Glutamatergic neuron (in vitro differentiated cells): ENCODE data around the gene PPM1E. TPM values are rescaled to one million over a fixed set of nuclear protein-coding genes. Genes with fewer than 3 reads are reported as not detected.

Experiments used
- DNase-seq: peaks from one replicate; pipeline ENCODE4 v3.0.0; 2022
- H3K27ac Mint-ChIP-seq: one replicate; pipeline ENCODE4 v1.8.0; 2020; ENCODE audit warnings: mild to moderate bottlenecking, mixed read lengths, inconsistent platforms; ENCODE audit not compliant: unreplicated experiment
- H3K27me3 Mint-ChIP-seq: one replicate; pipeline ENCODE4 v1.8.0; 2020; ENCODE audit warnings: mild to moderate bottlenecking, moderate library complexity, mixed read lengths, inconsistent platforms; ENCODE audit not compliant: unreplicated experiment
- H3K36me3 Mint-ChIP-seq: one replicate; pipeline ENCODE4 v1.8.0; 2020; ENCODE audit warnings: mild to moderate bottlenecking, mixed read lengths, inconsistent platforms; ENCODE audit not compliant: unreplicated experiment
- H3K4me1 Mint-ChIP-seq: one replicate; pipeline ENCODE4 v1.8.0; 2020; ENCODE audit warnings: mild to moderate bottlenecking, low read depth, mixed read lengths, inconsistent platforms; ENCODE audit not compliant: unreplicated experiment
- H3K4me3 Mint-ChIP-seq: one replicate; pipeline ENCODE4 v1.8.0; 2020; ENCODE audit warnings: mild to moderate bottlenecking, mixed read lengths, inconsistent platforms; ENCODE audit not compliant: unreplicated experiment
- H3K9me3 Mint-ChIP-seq: one replicate; pipeline ENCODE4 v1.8.0; 2020; ENCODE audit warnings: mild to moderate bottlenecking, moderate library complexity, mixed read lengths, inconsistent platforms; ENCODE audit not compliant: unreplicated experiment
- total RNA-seq: library from RNA; stranded (reverse); fragmentation: NEBNext Ultra II Directional; extraction: Animal tissue kit (Norgen Biotek cat#: 25700); gene quantifications from one replicate; pipeline ENCODE4 v1.2.1, GENCODE V29; 2021; ENCODE audit not compliant: unreplicated experiment
- TF ChIP-seq, protein P1 (sequence below): fragments of 200-600 bp; sonication (generic); IDR thresholded peaks from one replicate; pipeline ENCODE4 v1.5.0; 2021; ENCODE audit not compliant: partially characterized antibody, unreplicated experiment

The PPM1E gene
- total RNA-seq, 1 donor from 2014 or later = 52.5 TPM

DNA sequence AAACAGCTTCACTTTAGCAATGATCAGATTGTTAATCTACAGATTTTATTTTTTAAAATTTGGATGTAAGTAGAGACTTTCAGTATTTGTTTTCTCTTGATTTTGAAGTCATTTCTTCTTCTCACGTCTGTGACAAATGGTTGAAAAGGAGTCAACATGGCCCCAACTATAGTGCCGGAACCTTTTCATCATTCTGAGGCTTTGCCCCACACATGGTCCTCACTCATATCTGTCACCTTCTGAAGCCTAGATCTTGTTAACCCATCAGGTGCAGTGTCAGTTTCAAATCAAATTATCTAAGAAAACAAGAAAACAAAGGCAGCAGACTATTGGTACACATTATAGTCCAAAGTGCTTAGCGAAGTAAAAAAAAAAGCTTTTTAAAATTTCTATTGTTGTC is 227.0 kb downstream of the PPM1E start:
- Mint-ChIP-seq H3K27ac (no peak overlapping the region), H3K4me1 (peaks cover under 1% of the 10 kb centered on the region), H3K4me3 (no peak overlapping the region), H3K27me3 (peaks cover 3% of the 10 kb centered on the region), H3K9me3 (peaks cover 1% of the 10 kb centered on the region), H3K36me3 (no peaks in the 10 kb centered on the region)
- DNase-seq = no peak
- TF ChIP-seq, protein P1, sequence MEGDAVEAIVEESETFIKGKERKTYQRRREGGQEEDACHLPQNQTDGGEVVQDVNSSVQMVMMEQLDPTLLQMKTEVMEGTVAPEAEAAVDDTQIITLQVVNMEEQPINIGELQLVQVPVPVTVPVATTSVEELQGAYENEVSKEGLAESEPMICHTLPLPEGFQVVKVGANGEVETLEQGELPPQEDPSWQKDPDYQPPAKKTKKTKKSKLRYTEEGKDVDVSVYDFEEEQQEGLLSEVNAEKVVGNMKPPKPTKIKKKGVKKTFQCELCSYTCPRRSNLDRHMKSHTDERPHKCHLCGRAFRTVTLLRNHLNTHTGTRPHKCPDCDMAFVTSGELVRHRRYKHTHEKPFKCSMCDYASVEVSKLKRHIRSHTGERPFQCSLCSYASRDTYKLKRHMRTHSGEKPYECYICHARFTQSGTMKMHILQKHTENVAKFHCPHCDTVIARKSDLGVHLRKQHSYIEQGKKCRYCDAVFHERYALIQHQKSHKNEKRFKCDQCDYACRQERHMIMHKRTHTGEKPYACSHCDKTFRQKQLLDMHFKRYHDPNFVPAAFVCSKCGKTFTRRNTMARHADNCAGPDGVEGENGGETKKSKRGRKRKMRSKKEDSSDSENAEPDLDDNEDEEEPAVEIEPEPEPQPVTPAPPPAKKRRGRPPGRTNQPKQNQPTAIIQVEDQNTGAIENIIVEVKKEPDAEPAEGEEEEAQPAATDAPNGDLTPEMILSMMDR = no peak

DNA sequence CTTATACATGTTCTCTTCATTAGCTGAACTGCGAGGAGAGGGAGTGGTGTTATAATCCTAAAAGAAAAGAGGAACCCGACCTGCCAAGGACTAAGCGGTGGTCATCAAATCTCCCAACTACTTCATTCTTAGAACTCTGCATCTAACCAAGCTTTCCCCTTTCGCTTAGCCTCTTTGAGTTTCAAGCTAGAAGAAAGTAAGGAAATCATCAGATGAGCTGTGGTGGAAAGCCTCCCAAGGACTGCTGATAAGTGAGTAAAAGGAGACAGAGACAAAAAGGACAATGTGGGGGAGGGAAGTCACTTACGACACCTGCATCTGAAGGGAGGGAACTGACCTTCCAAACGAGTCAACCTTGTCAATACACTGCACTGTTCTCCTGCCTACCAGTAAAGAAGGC is 229.7 kb downstream of the PPM1E start:
- Mint-ChIP-seq H3K36me3 (no peaks in the 10 kb centered on the region), H3K4me3 (no peak overlapping the region), H3K27me3 (peaks cover 1% of the 10 kb centered on the region), H3K27ac (no peak overlapping the region), H3K9me3 (peaks cover 5% of the 10 kb centered on the region), H3K4me1 (peaks cover 9% of the 10 kb centered on the region)
- TF ChIP-seq, protein P1 = no peak
- DNase-seq = no peak

DNA sequence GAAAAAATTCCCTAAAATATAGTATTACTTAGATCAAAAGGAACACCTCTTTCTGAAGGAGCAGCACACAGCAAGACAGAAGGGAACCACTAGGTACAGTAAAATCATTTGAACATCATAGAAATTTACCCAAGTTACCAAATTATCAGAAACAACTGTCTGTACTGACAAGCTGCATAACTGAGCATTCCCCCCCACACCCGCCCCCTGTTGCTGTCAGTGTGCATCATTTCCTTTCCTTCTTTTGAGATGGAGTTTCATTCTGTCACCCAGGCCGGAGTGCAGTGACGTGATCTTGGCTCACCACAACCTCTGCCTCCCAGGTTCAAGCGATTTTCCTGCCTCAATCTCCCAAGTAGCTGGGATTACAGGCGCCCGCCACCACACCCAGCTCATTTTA is 230.3 kb downstream of the PPM1E start:
- no peak overlapping the region for H3K4me3 Mint-ChIP-seq
- no peaks in the 10 kb centered on the region for H3K36me3 Mint-ChIP-seq
- no peak for DNase-seq
- H3K27me3 Mint-ChIP-seq = peaks cover 1% of the 10 kb centered on the region
- TF ChIP-seq, protein P1 = no peak
- peaks cover 5% of the 10 kb centered on the region for H3K9me3 Mint-ChIP-seq
- peaks cover 9% of the 10 kb centered on the region for H3K4me1 Mint-ChIP-seq
- H3K27ac Mint-ChIP-seq = no peak overlapping the region

DNA sequence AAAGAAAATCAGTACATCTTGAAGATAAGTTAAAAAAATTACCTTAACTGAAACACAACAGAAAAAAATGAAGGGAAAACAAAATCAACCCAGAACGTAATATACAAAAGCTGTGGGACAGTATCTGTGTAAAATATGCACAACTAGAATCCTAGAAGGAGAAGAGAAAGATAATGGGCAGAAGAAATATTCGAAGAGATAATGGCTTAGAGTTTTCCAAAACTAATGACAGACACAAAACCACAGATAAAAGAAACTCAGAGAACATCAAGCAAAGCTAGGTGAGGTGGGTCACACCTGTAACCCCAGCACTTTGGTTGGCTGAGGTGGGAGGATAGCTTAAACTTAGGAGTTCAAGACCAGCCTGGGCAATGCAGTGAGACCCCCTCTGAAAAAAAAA is 234.0 kb downstream of the PPM1E start:
- H3K4me3 Mint-ChIP-seq = no peak overlapping the region
- H3K36me3 Mint-ChIP-seq = no peaks in the 10 kb centered on the region
- H3K4me1 Mint-ChIP-seq = peaks cover 9% of the 10 kb centered on the region
- peaks cover 5% of the 10 kb centered on the region for H3K9me3 Mint-ChIP-seq
- TF ChIP-seq, protein P1 = no peak
- peaks cover 1% of the 10 kb centered on the region for H3K27me3 Mint-ChIP-seq
- H3K27ac Mint-ChIP-seq = no peak overlapping the region
- DNase-seq = no peak

DNA sequence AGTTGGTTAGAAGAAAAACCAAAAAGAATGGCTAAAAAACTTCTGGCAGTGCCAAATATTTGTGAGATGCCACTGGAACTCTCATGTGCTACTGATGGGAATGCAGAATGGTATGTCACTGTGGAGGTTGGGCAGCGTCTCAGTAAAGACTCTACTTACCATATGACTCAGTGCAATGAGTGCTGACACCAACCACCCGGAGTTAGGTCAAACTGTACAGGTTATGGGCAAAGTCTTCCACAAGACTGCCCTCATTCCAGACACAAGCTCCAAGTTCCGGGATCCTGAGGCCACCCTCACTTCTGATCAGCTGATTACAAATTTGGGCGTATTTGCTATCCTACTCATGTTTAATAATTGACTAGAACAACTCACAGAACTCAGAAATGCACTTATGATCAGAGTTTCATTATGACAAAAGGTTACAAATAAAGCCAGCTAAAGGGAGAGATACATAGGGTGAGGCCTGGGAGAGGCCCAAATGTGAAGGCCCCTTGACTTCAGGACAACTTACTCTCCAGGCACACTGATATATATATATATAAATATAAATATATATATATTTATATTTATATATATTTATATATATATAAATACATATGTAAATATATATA is 236.2 kb downstream of the PPM1E start:
- no peaks in the 10 kb centered on the region for H3K27me3 Mint-ChIP-seq
- DNase-seq = no peak
- TF ChIP-seq, protein P1 = no peak
- H3K27ac Mint-ChIP-seq = no peak overlapping the region
- peaks cover 6% of the 10 kb centered on the region for H3K9me3 Mint-ChIP-seq
- H3K36me3 Mint-ChIP-seq = no peaks in the 10 kb centered on the region
- H3K4me1 Mint-ChIP-seq = peaks cover 9% of the 10 kb centered on the region
- no peak overlapping the region for H3K4me3 Mint-ChIP-seq
